Transverse colon (tissue), 4 donors: Measurements from ENCODE around the gene SKAP2.

Experiments
- CTCF ChIP-seq, 5 experiments: fragments of 200-600 bp in 3 of 5; fragments of 450-650 bp in 2 of 5; sonication (generic) in 3 of 5; IDR thresholded peaks; 1 replicate in 2 of 5; 2 replicates in 3 of 5; pipeline ENCODE4 v1.5.1; 2016 to 2017; ENCODE audit warnings: antibody characterized with exemption in 5 of 5, inconsistent platforms in 3 of 5, mild to moderate bottlenecking in 2 of 5, moderate library complexity in 1 of 5
- POLR2A ChIP-seq: fragments of 450-650 bp; IDR thresholded peaks from one replicate; pipeline ENCODE4 v1.6.1; 2016; ENCODE audit warnings: antibody characterized with exemption, mild to moderate bottlenecking, moderate library complexity
- POLR2AphosphoS5 ChIP-seq, 3 donors: sonication (generic); formaldehyde crosslinking; IDR thresholded peaks; one replicate each; pipeline ENCODE4 v1.6.1; 2016; ENCODE audit warnings: antibody characterized with exemption in 3 of 3

GRCh38 chr7:26854876-26855855 lies 9.2 kb downstream of the SKAP2 start:
- no peak for TF ChIP-seq POLR2AphosphoS5 (IDR thresholded peaks at IDR 0.05)
- TF ChIP-seq CTCF (IDR thresholded peaks at IDR 0.05) = no peak
- TF ChIP-seq POLR2A = no peak
